H1 (cell line): ENCODE results near the gene LY9. TPM values are rescaled to one million over a fixed set of nuclear protein-coding genes. Genes with fewer than 3 reads are reported as not detected.

Experiments used
- CTCF ChIA-PET: fragments of 300-600 bp; sonication (Branson Sonifier 250); formaldehyde crosslinking; loops from one replicate; lab custom pipeline; 2021; ENCODE audit not compliant: partially characterized antibody; lab: Charles Lee
- POLR2A ChIA-PET: fragments of 300-600 bp; sonication (Branson Sonifier 250); formaldehyde crosslinking; loops from one replicate; lab custom pipeline; 2021; ENCODE audit warnings: inconsistent platforms; ENCODE audit not compliant: partially characterized antibody; lab: Charles Lee
- DNase-seq, 2 experiments: peaks; one replicate each; pipeline versions ENCODE4 v3.0.0 to v3.0.0-alpha.2; 2010 to 2022; ENCODE audit warnings: low spot score in 2 of 2, low read depth in 1 of 2, mixed read lengths in 1 of 2
- FAIRE-seq: peaks from 2 replicates; lab custom pipeline; 2011; peaks lifted over from hg19 to GRCh38; lab: Jason Lieb, UNC
- H2AFZ ChIP-seq: 2 replicates; pipeline ENCODE4 v1.8.1; 2012; ENCODE audit warnings: low read length, inconsistent platforms
- H2AK5ac ChIP-seq: 2 replicates; pipeline ENCODE4 v1.6.1; 2013; ENCODE audit warnings: low read depth, low read length
- H2BK120ac ChIP-seq: replicated peaks from 2 replicates; pipeline ENCODE3; 2013; ENCODE audit warnings: low read depth, low read length, inconsistent platforms
- H2BK12ac ChIP-seq: 2 replicates; pipeline ENCODE4 v1.6.1; 2013; ENCODE audit warnings: low read depth, low read length
- H2BK15ac ChIP-seq: 2 replicates; pipeline ENCODE4 v1.6.1; 2013; ENCODE audit warnings: low read length
- H2BK20ac ChIP-seq: 2 replicates; pipeline ENCODE4 v1.6.1; 2013; ENCODE audit warnings: low read length
- H2BK5ac ChIP-seq: 2 replicates; pipeline ENCODE4 v1.6.1; 2013; ENCODE audit warnings: low read depth, low read length
- H3K14ac ChIP-seq: 2 replicates; pipeline ENCODE4 v1.6.1; 2013; ENCODE audit warnings: inconsistent platforms; ENCODE audit not compliant: insufficient read length
- H3K18ac ChIP-seq: 2 replicates; pipeline ENCODE4 v1.6.1; 2013; ENCODE audit warnings: low read length; ENCODE audit errors: extremely low read depth
- H3K23ac ChIP-seq: 2 replicates; pipeline ENCODE4 v1.6.1; 2013; ENCODE audit warnings: inconsistent platforms; ENCODE audit not compliant: insufficient read length
- H3K23me2 ChIP-seq: 2 replicates; pipeline ENCODE4 v1.6.1; 2013; ENCODE audit warnings: low read depth, low read length
- H3K27ac ChIP-seq: 2 replicates; pipeline ENCODE4 v1.6.1; 2011; ENCODE audit warnings: low read depth, low read length, inconsistent platforms
- H3K27me3 ChIP-seq, 4 experiments: replicated peaks in 1 of 4; 1 replicate in 1 of 4; 2 replicates in 3 of 4; pipeline versions ENCODE4 v1.6.1 to v1.8.1; 2011 to 2013; ENCODE audit warnings: low read length in 3 of 4, mild to moderate bottlenecking in 3 of 4, inconsistent platforms in 2 of 4, mixed read lengths in 2 of 4, moderate library complexity in 1 of 4; ENCODE audit not compliant: control insufficient read depth in 3 of 4, insufficient read depth in 3 of 4; ENCODE audit errors: extremely low read depth in 1 of 4
- H3K36me3 ChIP-seq, 4 experiments: 2 replicates each; pipeline versions ENCODE4 v1.6.1 to v1.8.1; 2011 to 2013; ENCODE audit warnings: mild to moderate bottlenecking in 4 of 4, low read length in 3 of 4, moderate library complexity in 2 of 4, control low read depth in 1 of 4, inconsistent platforms in 1 of 4; ENCODE audit not compliant: insufficient read depth in 4 of 4, control insufficient read depth in 2 of 4
- H3K4ac ChIP-seq: replicated peaks from 2 replicates; pipeline ENCODE3; 2013; ENCODE audit warnings: low read length, low read depth, mixed read lengths, inconsistent platforms; ENCODE audit not compliant: insufficient read length
- H3K4me1 ChIP-seq, 4 experiments: replicated peaks in 1 of 4; 1 replicate in 1 of 4; 2 replicates in 3 of 4; pipeline versions ENCODE4 v1.6.1 to v1.8.1; 2011 to 2013; ENCODE audit warnings: low read length in 3 of 4, inconsistent platforms in 2 of 4, mixed read lengths in 1 of 4; ENCODE audit not compliant: insufficient read depth in 4 of 4, control insufficient read depth in 3 of 4
- H3K4me2 ChIP-seq, 2 experiments: 2 replicates each; pipeline versions ENCODE4 v1.6.1 to v1.8.1; 2011 to 2013; ENCODE audit warnings: low read depth in 2 of 2, low read length in 2 of 2, control low read depth in 1 of 2, inconsistent platforms in 1 of 2, mild to moderate bottlenecking in 1 of 2; ENCODE audit not compliant: insufficient read depth in 1 of 2
- H3K4me3 ChIP-seq, 4 experiments: fragments of 200-600, 300-600 bp in 1 of 4; sonication (generic), shearing (Covaris generic), sonication (Bioruptor Twin) in 1 of 4; 2 replicates each; pipeline versions ENCODE4 v1.5.1 to v1.8.1; 2011 to 2016; ENCODE audit warnings: low read length in 4 of 4, low read depth in 3 of 4, control low read depth in 2 of 4, inconsistent platforms in 2 of 4, mild to moderate bottlenecking in 2 of 4, mixed read lengths in 1 of 4, moderate library complexity in 1 of 4; ENCODE audit not compliant: insufficient read depth in 2 of 4; ENCODE audit errors: extremely low read depth in 1 of 4
- H3K56ac ChIP-seq: replicated peaks from 2 replicates; pipeline ENCODE3; 2013; ENCODE audit warnings: low read depth, mild to moderate bottlenecking, mixed read lengths, low read length, inconsistent platforms; ENCODE audit not compliant: insufficient read length
- H3K79me1 ChIP-seq: 2 replicates; pipeline ENCODE4 v1.6.1; 2013; ENCODE audit warnings: low read depth, low read length, control low read depth
- H3K79me2 ChIP-seq, 2 experiments: 2 replicates each; pipeline versions ENCODE4 v1.6.1 to v1.8.1; 2012 to 2013; ENCODE audit warnings: low read length in 2 of 2, mild to moderate bottlenecking in 2 of 2, inconsistent platforms in 1 of 2; ENCODE audit not compliant: insufficient read depth in 2 of 2, control insufficient read depth in 1 of 2
- H3K9ac ChIP-seq, 4 experiments: replicated peaks in 1 of 4; 1 replicate in 1 of 4; 2 replicates in 3 of 4; pipeline versions ENCODE4 v1.6.1 to v1.8.1; 2011 to 2013; ENCODE audit warnings: low read depth in 3 of 4, low read length in 3 of 4, control low read depth in 2 of 4, mild to moderate bottlenecking in 2 of 4, moderate library complexity in 2 of 4, inconsistent platforms in 1 of 4; ENCODE audit errors: extremely low read depth in 1 of 4
- H3K9me3 ChIP-seq, 2 experiments: 2 replicates each; pipeline versions ENCODE4 v1.6.1 to v1.8.1; 2012 to 2013; ENCODE audit warnings: mild to moderate bottlenecking in 2 of 2, moderate library complexity in 2 of 2, control low read depth in 1 of 2, inconsistent platforms in 1 of 2, low read depth in 1 of 2, low read length in 1 of 2, mixed read lengths in 1 of 2; ENCODE audit not compliant: insufficient read depth in 2 of 2
- H4K20me1 ChIP-seq, 2 experiments: replicated peaks in 1 of 2; 2 replicates each; pipeline versions ENCODE3 to v1.8.1; 2011 to 2013; ENCODE audit warnings: inconsistent platforms in 2 of 2, low read length in 2 of 2, mild to moderate bottlenecking in 1 of 2; ENCODE audit not compliant: insufficient read depth in 2 of 2, control insufficient read depth in 1 of 2
- H4K5ac ChIP-seq: 2 replicates; pipeline ENCODE4 v1.6.1; 2013; ENCODE audit warnings: low read length, low read depth, mixed read lengths, inconsistent platforms; ENCODE audit not compliant: insufficient read length
- H4K8ac ChIP-seq: 2 replicates; pipeline ENCODE4 v1.8.0; 2013; ENCODE audit warnings: mild to moderate bottlenecking, moderate library complexity, low read length, inconsistent platforms; ENCODE audit not compliant: insufficient read depth; ENCODE audit errors: extremely low read depth
- H4K91ac ChIP-seq: replicated peaks from 2 replicates; pipeline ENCODE3; 2013; ENCODE audit warnings: low read length, mixed read lengths, inconsistent platforms; ENCODE audit not compliant: insufficient read length
- ASH2L ChIP-seq: fragments of 200-600, 300-600 bp; sonication (generic); IDR thresholded peaks from one replicate; pipeline ENCODE4 v1.7.1; 2017; ENCODE audit warnings: low read length
- CHD1 ChIP-seq: IDR thresholded peaks from 2 replicates; pipeline ENCODE4 v1.6.1; 2012; ENCODE audit warnings: low read depth, low read length, improper control_type of control experiment
- EGR1 ChIP-seq: IDR thresholded peaks from 2 replicates; pipeline ENCODE4 v1.6.1; 2011; ENCODE audit warnings: low read depth, low read length, borderline replicate concordance
- EZH2 ChIP-seq: fragments of 200-600 bp; sonication (generic); IDR thresholded peaks from 2 replicates; pipeline ENCODE4 v1.7.1; 2012; ENCODE audit warnings: low read depth, mild to moderate bottlenecking, moderate library complexity, low read length, inconsistent platforms; ENCODE audit not compliant: severe bottlenecking
- GTF2F1 ChIP-seq: IDR thresholded peaks from 2 replicates; pipeline ENCODE4 v1.6.1; 2012; ENCODE audit warnings: low read depth, low read length, improper control_type of control experiment, borderline replicate concordance
- HDAC2 ChIP-seq, 2 experiments: fragments of 300-600 bp in 1 of 2; sonication (generic) in 1 of 2; IDR thresholded peaks; 2 replicates each; pipeline ENCODE4 v1.6.1; 2011 to 2012; ENCODE audit warnings: low read depth in 2 of 2, low read length in 2 of 2, mild to moderate bottlenecking in 2 of 2, moderate library complexity in 2 of 2, borderline replicate concordance in 1 of 2, inconsistent platforms in 1 of 2
- JUND ChIP-seq: IDR thresholded peaks from 2 replicates; pipeline ENCODE4 v1.6.1; 2011; ENCODE audit warnings: mild to moderate bottlenecking, improper control_type of control experiment, low read length
- KDM4A ChIP-seq: IDR thresholded peaks from one replicate; pipeline ENCODE4 v1.7.1; 2012; ENCODE audit warnings: low read depth, mild to moderate bottlenecking, moderate library complexity, low read length, inconsistent platforms; ENCODE audit not compliant: severe bottlenecking
- KDM5A ChIP-seq: fragments of 200-600 bp; IDR thresholded peaks from 2 replicates; pipeline ENCODE4 v1.7.1; 2012; ENCODE audit warnings: mild to moderate bottlenecking, low read length, inconsistent platforms, mixed read lengths
- MAX ChIP-seq: IDR thresholded peaks from 2 replicates; pipeline ENCODE4 v1.6.1; 2012; ENCODE audit warnings: inconsistent platforms
- POLR2A ChIP-seq, 2 experiments: IDR thresholded peaks; 1 replicate in 1 of 2; 2 replicates in 1 of 2; pipeline ENCODE4 v1.6.1; 2011; ENCODE audit warnings: low read depth in 2 of 2, low read length in 2 of 2, mild to moderate bottlenecking in 2 of 2; ENCODE audit errors: control extremely low read depth in 1 of 2
- RBBP5 ChIP-seq: IDR thresholded peaks from 2 replicates; pipeline ENCODE4 v1.7.1; 2012; ENCODE audit warnings: low read depth, mild to moderate bottlenecking, inconsistent platforms, low read length, moderate library complexity, borderline replicate concordance
- SIX5 ChIP-seq: IDR thresholded peaks from 2 replicates; pipeline ENCODE4 v1.6.1; 2011; ENCODE audit warnings: mild to moderate bottlenecking, low read depth, low read length
- SP4 ChIP-seq: IDR thresholded peaks from 2 replicates; pipeline ENCODE4 v1.6.1; 2012; ENCODE audit warnings: low read length, inconsistent platforms
- YY1 ChIP-seq: IDR thresholded peaks from 2 replicates; pipeline ENCODE4 v1.6.1; 2011; ENCODE audit warnings: low read depth, mild to moderate bottlenecking, low read length
- ZNF274 ChIP-seq: IDR thresholded peaks from 2 replicates; pipeline ENCODE4 v1.7.0; 2012; ENCODE audit warnings: low read length, borderline replicate concordance; ENCODE audit errors: extremely low read depth
- WGBS, 2 experiments: shearing (Covaris generic) in 1 of 2; methylation state at CpG; one replicate each; pipeline versions ENCODE4 v1.1.6 to v1.1.7; 2013 to 2015; ENCODE audit warnings: low lambda C conversion rate in 2 of 2, mixed read lengths in 2 of 2, inconsistent platforms in 1 of 2, low coverage in 1 of 2, missing lambda C conversion rate in 1 of 2; ENCODE audit not compliant: insufficient replicate concordance in 2 of 2, insufficient coverage in 1 of 2, insufficient read length in 1 of 2; ENCODE audit errors: extremely low coverage in 1 of 2, missing lambda C conversion rate in 1 of 2; 5-methylcytosine and 5-hydroxymethylcytosine counted together
- polyA plus RNA-seq, 7 experiments: library from polyadenylated mRNA; depleted of rRNA in 3 of 7; stranded (reverse) in 5 of 7; unstranded in 2 of 7; fragments of >200 nt in 5 of 7; fragments of 200-250 nt in 2 of 7; gene quantifications; 1 replicate in 5 of 7; 2 replicates in 1 of 7; 4 replicates in 1 of 7; pipeline versions ENCODE4 v1.2.1 to v1.2.3, GENCODE V29; 2011 to 2013; ENCODE audit warnings: missing spikeins in 2 of 7, mixed read lengths in 2 of 7
- total RNA-seq: library from RNA; stranded (reverse); fragmentation: NEBNext Ultra II Directional; extraction: Animal tissue kit (Norgen Biotek cat#: 25700); gene quantifications from 2 replicates; pipeline ENCODE4 v1.2.1, GENCODE V29; 2021

The LY9 gene
- total and polyA plus RNA-seq, 2 of the 8 experiments (the other 6 are each of a cell fraction or from before 2014, with no cell fraction given): not detected

GRCh38 chr1:160827418-160827817 is 31.4 kb downstream of the LY9 start:
- H3K9ac ChIP-seq: no peak overlapping the region
- H3K27ac ChIP-seq: no peak overlapping the region
- WGBS, 2 experiments: 82% methylated on average over 2 of the region's 2 CpGs; no CpG with 5 or more reads in 1 of the 2 experiments
- no peaks in the 10 kb centered on the region for H3K9me3 ChIP-seq
- no peaks in the 10 kb centered on the region for H3K23me2 ChIP-seq
- no peaks in the 10 kb centered on the region for H3K79me2 ChIP-seq
- H2AK5ac ChIP-seq: no peak overlapping the region
- no peak overlapping the region for H3K14ac ChIP-seq
- no peak overlapping the region for H3K4me2 ChIP-seq
- H3K4me3 ChIP-seq: no peak overlapping the region
- DNase-seq: no peak
- H4K5ac ChIP-seq: no peak overlapping the region
- no peak overlapping the region for H4K8ac ChIP-seq
- FAIRE-seq: no peak
- no peak overlapping the region for H4K91ac ChIP-seq
- no peak overlapping the region for H2BK120ac ChIP-seq
- H2BK5ac ChIP-seq: no peak overlapping the region
- no peak overlapping the region for H2AFZ ChIP-seq
- no peak overlapping the region for H3K18ac ChIP-seq
- H3K4me1 ChIP-seq: no peaks in the 10 kb centered on the region
- H2BK12ac ChIP-seq: no peak overlapping the region
- H2BK15ac ChIP-seq: no peak overlapping the region
- no peaks in the 10 kb centered on the region for H4K20me1 ChIP-seq
- no peaks in the 10 kb centered on the region for H3K27me3 ChIP-seq
- no peak for TF ChIP-seq RBBP5
- no peak for TF ChIP-seq EGR1
- no peak for TF ChIP-seq KDM5A
- TF ChIP-seq SIX5: no peak
- TF ChIP-seq YY1: no peak
- TF ChIP-seq ASH2L: no peak
- TF ChIP-seq SP4: no peak
- no peak for TF ChIP-seq MAX
- no peak for TF ChIP-seq EZH2
- TF ChIP-seq GTF2F1: no peak
- no peak for TF ChIP-seq ZNF274
- no peak for TF ChIP-seq HDAC2 (IDR thresholded peaks at IDR 0.05; ENCODE audit: borderline replicate concordance in 1 of 2, low read depth in 2 of 2, low read length in 2 of 2)
- no peak for TF ChIP-seq CHD1
- no peak for TF ChIP-seq KDM4A
- TF ChIP-seq POLR2A (IDR thresholded peaks at IDR 0.05; ENCODE audit: control extremely low read depth in 1 of 2, low read depth in 2 of 2, low read length in 2 of 2): no peak
- no peak for TF ChIP-seq JUND
- POLR2A ChIA-PET: no interaction called here
- no peak overlapping the region for H2BK20ac ChIP-seq
- no peak overlapping the region for H3K4ac ChIP-seq
- no peaks in the 10 kb centered on the region for H3K36me3 ChIP-seq
- H3K79me1 ChIP-seq: no peaks in the 10 kb centered on the region
- H3K56ac ChIP-seq: no peak overlapping the region
- CTCF ChIA-PET: interaction anchor here (0.8 to 2.7 kb wide), 9 partner anchors 9 to 148 kb away, joined by 3 to 18 read pairs (median 4); no protein-coding TSS in a partner anchor
- H3K23ac ChIP-seq: no peak overlapping the region
